SK-N-SH treated with all-trans-retinoic acid at 6 μM for 48 hours (cell line): ENCODE results near the gene ZBBX.

Experiments used
- ATAC-seq: fragments of 200-7000 bp; cut with Tn5 transposase; 3 replicates; pipeline ENCODE4 v1.9.1; 2020; ENCODE audit warnings: mild to moderate bottlenecking, moderate library complexity
- ARNTL ChIP-seq: fragments of 450-650 bp; formaldehyde crosslinking; IDR thresholded peaks from 2 replicates; pipeline ENCODE4 v1.5.0; 2020; ENCODE audit warnings: low read depth, mild to moderate bottlenecking, moderate library complexity, borderline replicate concordance
- BACH2 ChIP-seq: fragments of 250-450 bp; sonication (Bioruptor Pico); IDR thresholded peaks from 2 replicates; pipeline ENCODE4 v1.9.0; 2021; ENCODE audit warnings: mild to moderate bottlenecking, borderline replicate concordance
- CSDC2 ChIP-seq: fragments of 250-450 bp; sonication (Bioruptor Pico); IDR thresholded peaks from 2 replicates; pipeline ENCODE4 v1.5.0; 2020; ENCODE audit warnings: mild to moderate bottlenecking, moderate library complexity
- ESRRG ChIP-seq: fragments of 250-450 bp; sonication (Bioruptor Pico); IDR thresholded peaks from 2 replicates; pipeline ENCODE4 v1.6.1; 2021; ENCODE audit warnings: mild to moderate bottlenecking
- GLIS3 ChIP-seq: fragments of 250-450 bp; sonication (Bioruptor Pico); IDR thresholded peaks from 2 replicates; pipeline ENCODE4 v1.5.0; 2020; ENCODE audit warnings: mild to moderate bottlenecking, moderate library complexity
- ISL1 ChIP-seq: fragments of 250-450 bp; sonication (Bioruptor Pico); IDR thresholded peaks from 2 replicates; pipeline ENCODE4 v2.1.2; 2022; ENCODE audit warnings: mild to moderate bottlenecking, moderate library complexity
- OSR1 ChIP-seq: fragments of 250-450 bp; sonication (Bioruptor Pico); IDR thresholded peaks from 2 replicates; pipeline ENCODE4 v1.8.0; 2022; ENCODE audit warnings: moderate library complexity, mild to moderate bottlenecking, inconsistent platforms
- PATZ1 ChIP-seq: fragments of 250-450 bp; sonication (Bioruptor Pico); IDR thresholded peaks from 2 replicates; pipeline ENCODE4 v1.8.0; 2020; ENCODE audit warnings: mild to moderate bottlenecking, moderate library complexity, borderline replicate concordance
- PPARA ChIP-seq: fragments of 250-450 bp; sonication (Bioruptor Pico); IDR thresholded peaks from 2 replicates; pipeline ENCODE4 v1.5.0; 2020; ENCODE audit warnings: mild to moderate bottlenecking, borderline replicate concordance
- RARB ChIP-seq: fragments of 250-450 bp; sonication (Bioruptor Pico); IDR thresholded peaks from 2 replicates; pipeline ENCODE4 v1.8.0; 2021; ENCODE audit warnings: mild to moderate bottlenecking, moderate library complexity
- SNAI2 ChIP-seq: fragments of 250-450 bp; sonication (Bioruptor Pico); IDR thresholded peaks from 2 replicates; pipeline ENCODE4 v1.5.0; 2020; ENCODE audit warnings: mild to moderate bottlenecking, moderate library complexity
- TCF4 ChIP-seq: fragments of 250-450 bp; sonication (Bioruptor Pico); IDR thresholded peaks from 2 replicates; pipeline ENCODE4 v1.8.0; 2021; ENCODE audit warnings: mild to moderate bottlenecking, moderate library complexity, borderline replicate concordance
- TOX ChIP-seq: fragments of 250-450 bp; sonication (Bioruptor Pico); IDR thresholded peaks from 2 replicates; pipeline ENCODE4 v1.8.0; 2021; ENCODE audit warnings: mild to moderate bottlenecking, moderate library complexity, borderline replicate concordance
- ZC3H10 ChIP-seq: fragments of 250-450 bp; sonication (Bioruptor Pico); IDR thresholded peaks from 2 replicates; pipeline ENCODE4 v1.5.1; 2021; ENCODE audit warnings: mild to moderate bottlenecking, moderate library complexity
- ZFP3 ChIP-seq: fragments of 250-450 bp; sonication (Bioruptor Pico); IDR thresholded peaks from 2 replicates; pipeline ENCODE4 v1.5.0; 2020; ENCODE audit warnings: mild to moderate bottlenecking, moderate library complexity
- ZFP30 ChIP-seq: fragments of 450-650 bp; formaldehyde crosslinking; IDR thresholded peaks from 2 replicates; pipeline ENCODE4 v1.5.0; 2022; ENCODE audit warnings: mild to moderate bottlenecking, moderate library complexity
- ZNF565 ChIP-seq: fragments of 450-650 bp; formaldehyde crosslinking; conservative IDR thresholded peaks from 2 replicates; pipeline ENCODE4 v1.5.0; 2020; ENCODE audit warnings: low read depth, mild to moderate bottlenecking, moderate library complexity
- ZNF70 ChIP-seq: fragments of 450-650 bp; formaldehyde crosslinking; IDR thresholded peaks from 2 replicates; pipeline ENCODE4 v1.5.0; 2020; ENCODE audit warnings: mild to moderate bottlenecking, moderate library complexity
- ZNF8 ChIP-seq: fragments of 450-650 bp; formaldehyde crosslinking; IDR thresholded peaks from 2 replicates; pipeline ENCODE4 v1.5.0; 2020; ENCODE audit warnings: mild to moderate bottlenecking, moderate library complexity
- TF ChIP-seq, protein P1 (sequence below): fragments of 250-450 bp; sonication (Bioruptor Pico); IDR thresholded peaks from 2 replicates; pipeline ENCODE4 v1.8.0; 2021; ENCODE audit warnings: low read depth, mild to moderate bottlenecking, moderate library complexity, borderline replicate concordance
- TF ChIP-seq, protein P2 (sequence below): fragments of 250-450 bp; sonication (Bioruptor Pico); IDR thresholded peaks from 2 replicates; pipeline ENCODE4 v1.5.0; 2020; ENCODE audit warnings: mild to moderate bottlenecking, moderate library complexity
- TF ChIP-seq, protein P3 (sequence below): fragments of 250-450 bp; sonication (Bioruptor Pico); IDR thresholded peaks from 2 replicates; pipeline ENCODE4 v1.5.1; 2020; ENCODE audit warnings: low read depth, mild to moderate bottlenecking, moderate library complexity

Gene ZBBX

GRCh38 chr3:167397826-167398225, 17.7 kb upstream of the ZBBX start:
- no peak for TF ChIP-seq TOX (CRISPR knock-in tag)
- no peak for TF ChIP-seq RARB (CRISPR knock-in tag)
- no peak for TF ChIP-seq BACH2
- ATAC-seq, result no peak

DNA sequence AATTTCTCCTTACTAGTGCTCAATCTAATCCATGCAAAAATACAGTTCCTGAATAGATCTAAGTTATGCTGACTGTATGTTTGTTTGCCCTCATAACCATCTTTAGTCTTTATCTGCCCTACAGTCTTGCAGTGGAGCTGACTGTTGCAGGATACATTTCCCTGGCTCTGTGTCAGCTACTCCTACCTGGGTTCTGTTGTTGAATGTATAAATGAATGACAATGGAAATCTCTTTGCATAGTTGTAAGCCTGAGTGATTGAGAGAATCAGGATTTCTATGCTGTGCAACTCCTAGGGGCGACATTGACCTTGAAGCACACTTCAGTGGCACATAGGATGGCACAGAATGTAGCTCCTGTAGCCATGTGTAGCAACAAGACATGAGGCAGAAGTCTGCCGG, 16.0 kb upstream of the ZBBX start:
- TF ChIP-seq, protein P1, sequence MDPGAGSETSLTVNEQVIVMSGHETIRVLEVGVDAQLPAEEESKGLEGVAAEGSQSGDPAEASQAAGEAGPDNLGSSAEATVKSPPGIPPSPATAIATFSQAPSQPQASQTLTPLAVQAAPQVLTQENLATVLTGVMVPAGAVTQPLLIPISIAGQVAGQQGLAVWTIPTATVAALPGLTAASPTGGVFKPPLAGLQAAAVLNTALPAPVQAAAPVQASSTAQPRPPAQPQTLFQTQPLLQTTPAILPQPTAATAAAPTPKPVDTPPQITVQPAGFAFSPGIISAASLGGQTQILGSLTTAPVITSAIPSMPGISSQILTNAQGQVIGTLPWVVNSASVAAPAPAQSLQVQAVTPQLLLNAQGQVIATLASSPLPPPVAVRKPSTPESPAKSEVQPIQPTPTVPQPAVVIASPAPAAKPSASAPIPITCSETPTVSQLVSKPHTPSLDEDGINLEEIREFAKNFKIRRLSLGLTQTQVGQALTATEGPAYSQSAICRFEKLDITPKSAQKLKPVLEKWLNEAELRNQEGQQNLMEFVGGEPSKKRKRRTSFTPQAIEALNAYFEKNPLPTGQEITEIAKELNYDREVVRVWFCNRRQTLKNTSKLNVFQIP (CRISPR knock-in tag), result no peak
- TF ChIP-seq OSR1 (CRISPR knock-in tag) (no peak), RARB (CRISPR knock-in tag) (no peak), ZNF8 (CRISPR knock-in tag) (no peak), ZNF565 (CRISPR knock-in tag) (no peak), ARNTL (no peak), SNAI2 (no peak)
- no peak for ATAC-seq

GRCh38 chr3:167394003-167394402, 13.9 kb upstream of the ZBBX start:
- no peak for ATAC-seq
- no peak for TF ChIP-seq ZC3H10
- no peak for TF ChIP-seq GLIS3 (CRISPR knock-in tag)
- TF ChIP-seq ZNF70 (CRISPR knock-in tag), result no peak
- TF ChIP-seq, protein P1 (CRISPR knock-in tag), result no peak
- no peak for TF ChIP-seq ZFP30
- no peak for TF ChIP-seq PPARA (CRISPR knock-in tag)
- TF ChIP-seq, protein P2, sequence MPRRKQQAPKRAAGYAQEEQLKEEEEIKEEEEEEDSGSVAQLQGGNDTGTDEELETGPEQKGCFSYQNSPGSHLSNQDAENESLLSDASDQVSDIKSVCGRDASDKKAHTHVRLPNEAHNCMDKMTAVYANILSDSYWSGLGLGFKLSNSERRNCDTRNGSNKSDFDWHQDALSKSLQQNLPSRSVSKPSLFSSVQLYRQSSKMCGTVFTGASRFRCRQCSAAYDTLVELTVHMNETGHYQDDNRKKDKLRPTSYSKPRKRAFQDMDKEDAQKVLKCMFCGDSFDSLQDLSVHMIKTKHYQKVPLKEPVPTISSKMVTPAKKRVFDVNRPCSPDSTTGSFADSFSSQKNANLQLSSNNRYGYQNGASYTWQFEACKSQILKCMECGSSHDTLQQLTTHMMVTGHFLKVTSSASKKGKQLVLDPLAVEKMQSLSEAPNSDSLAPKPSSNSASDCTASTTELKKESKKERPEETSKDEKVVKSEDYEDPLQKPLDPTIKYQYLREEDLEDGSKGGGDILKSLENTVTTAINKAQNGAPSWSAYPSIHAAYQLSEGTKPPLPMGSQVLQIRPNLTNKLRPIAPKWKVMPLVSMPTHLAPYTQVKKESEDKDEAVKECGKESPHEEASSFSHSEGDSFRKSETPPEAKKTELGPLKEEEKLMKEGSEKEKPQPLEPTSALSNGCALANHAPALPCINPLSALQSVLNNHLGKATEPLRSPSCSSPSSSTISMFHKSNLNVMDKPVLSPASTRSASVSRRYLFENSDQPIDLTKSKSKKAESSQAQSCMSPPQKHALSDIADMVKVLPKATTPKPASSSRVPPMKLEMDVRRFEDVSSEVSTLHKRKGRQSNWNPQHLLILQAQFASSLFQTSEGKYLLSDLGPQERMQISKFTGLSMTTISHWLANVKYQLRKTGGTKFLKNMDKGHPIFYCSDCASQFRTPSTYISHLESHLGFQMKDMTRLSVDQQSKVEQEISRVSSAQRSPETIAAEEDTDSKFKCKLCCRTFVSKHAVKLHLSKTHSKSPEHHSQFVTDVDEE (CRISPR knock-in tag), result no peak
- no peak for TF ChIP-seq SNAI2
- no peak for TF ChIP-seq ZNF8 (CRISPR knock-in tag)
- TF ChIP-seq ARNTL, result no peak
- TF ChIP-seq ZFP3 (CRISPR knock-in tag), result no peak
- TF ChIP-seq OSR1 (CRISPR knock-in tag), result no peak
- TF ChIP-seq ESRRG, result no peak
- TF ChIP-seq ISL1 (CRISPR knock-in tag), result no peak
- no peak for TF ChIP-seq TCF4
- TF ChIP-seq RARB (CRISPR knock-in tag), result no peak
- TF ChIP-seq ZNF565 (CRISPR knock-in tag), result no peak
- TF ChIP-seq BACH2, result no peak
- no peak for TF ChIP-seq PATZ1 (CRISPR knock-in tag)

DNA sequence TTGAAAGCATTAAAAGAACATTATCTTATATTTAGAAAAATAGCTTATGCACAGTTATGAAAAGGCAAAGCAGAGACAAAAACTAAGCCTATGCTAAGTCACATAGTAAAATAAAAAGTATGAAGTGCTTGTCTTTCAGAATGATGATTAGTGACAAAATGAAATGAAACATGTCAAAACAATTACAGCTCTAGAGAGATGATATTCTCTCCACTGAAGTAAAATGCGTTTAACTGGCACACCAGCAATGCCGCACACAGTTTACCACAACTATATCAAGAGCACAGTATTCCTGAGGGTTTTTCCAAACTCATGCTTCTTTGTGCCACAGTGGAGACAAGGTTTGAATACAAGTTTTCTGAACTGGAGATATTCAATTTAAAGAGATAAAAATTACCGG, 2.1 kb upstream of the ZBBX start:
- TF ChIP-seq, protein P3, sequence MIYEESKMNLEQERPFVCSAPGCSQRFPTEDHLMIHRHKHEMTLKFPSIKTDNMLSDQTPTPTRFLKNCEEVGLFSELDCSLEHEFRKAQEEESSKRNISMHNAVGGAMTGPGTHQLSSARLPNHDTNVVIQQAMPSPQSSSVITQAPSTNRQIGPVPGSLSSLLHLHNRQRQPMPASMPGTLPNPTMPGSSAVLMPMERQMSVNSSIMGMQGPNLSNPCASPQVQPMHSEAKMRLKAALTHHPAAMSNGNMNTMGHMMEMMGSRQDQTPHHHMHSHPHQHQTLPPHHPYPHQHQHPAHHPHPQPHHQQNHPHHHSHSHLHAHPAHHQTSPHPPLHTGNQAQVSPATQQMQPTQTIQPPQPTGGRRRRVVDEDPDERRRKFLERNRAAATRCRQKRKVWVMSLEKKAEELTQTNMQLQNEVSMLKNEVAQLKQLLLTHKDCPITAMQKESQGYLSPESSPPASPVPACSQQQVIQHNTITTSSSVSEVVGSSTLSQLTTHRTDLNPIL (CRISPR knock-in tag), result no peak
- TF ChIP-seq ZFP30, result no peak
- no peak for TF ChIP-seq GLIS3 (CRISPR knock-in tag)
- no peak for TF ChIP-seq OSR1 (CRISPR knock-in tag)
- no peak for TF ChIP-seq BACH2
- TF ChIP-seq PATZ1 (CRISPR knock-in tag), result no peak
- no peak for TF ChIP-seq TCF4
- no peak for TF ChIP-seq ESRRG
- TF ChIP-seq ISL1 (CRISPR knock-in tag), result no peak
- no peak for TF ChIP-seq ZNF565 (CRISPR knock-in tag)
- no peak for TF ChIP-seq CSDC2 (CRISPR knock-in tag)
- TF ChIP-seq ZNF70 (CRISPR knock-in tag), result no peak
- TF ChIP-seq PPARA (CRISPR knock-in tag), result no peak
- no peak for TF ChIP-seq ZFP3 (CRISPR knock-in tag)
- TF ChIP-seq TOX (CRISPR knock-in tag), result no peak
- no peak for ATAC-seq
